ENCODE measurements around the gene PRKCD.

DNA sequence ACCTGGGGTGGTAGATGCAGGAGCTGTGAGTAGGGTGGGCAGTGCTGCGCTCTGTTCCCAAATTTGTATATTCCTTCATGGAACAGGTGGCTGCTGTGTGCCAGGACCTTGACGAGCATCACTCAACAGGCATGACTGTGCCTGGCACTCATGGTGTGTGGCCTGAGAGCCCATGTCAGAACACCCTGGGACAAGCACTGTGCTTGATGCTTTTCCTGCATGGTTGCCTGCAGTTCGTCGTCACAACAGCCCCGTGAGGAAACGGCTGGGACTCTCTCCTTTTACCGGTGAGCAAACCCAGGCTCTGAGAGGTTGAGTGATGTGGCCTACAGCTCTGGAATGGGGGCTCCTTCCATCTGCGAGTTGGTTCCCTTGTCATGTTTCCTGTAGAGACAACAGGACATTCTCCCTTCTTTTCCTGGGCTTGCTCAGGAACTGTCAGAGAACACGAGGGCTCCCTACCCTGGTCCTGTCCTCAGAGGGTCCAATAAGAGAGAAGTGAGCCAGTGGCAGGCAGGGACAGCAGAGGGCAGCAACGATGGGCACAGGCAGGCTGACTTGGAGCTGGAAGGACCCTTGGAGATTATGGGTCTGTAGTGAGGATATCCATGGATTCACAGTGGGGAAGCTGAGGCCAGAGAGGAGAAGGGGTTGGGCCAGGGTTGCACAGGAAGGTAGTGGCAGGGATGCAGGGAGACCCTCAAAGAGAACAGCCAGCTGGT lies 37.4 kb downstream of the PRKCD start:
- TF ChIP-seq, protein P1, sequence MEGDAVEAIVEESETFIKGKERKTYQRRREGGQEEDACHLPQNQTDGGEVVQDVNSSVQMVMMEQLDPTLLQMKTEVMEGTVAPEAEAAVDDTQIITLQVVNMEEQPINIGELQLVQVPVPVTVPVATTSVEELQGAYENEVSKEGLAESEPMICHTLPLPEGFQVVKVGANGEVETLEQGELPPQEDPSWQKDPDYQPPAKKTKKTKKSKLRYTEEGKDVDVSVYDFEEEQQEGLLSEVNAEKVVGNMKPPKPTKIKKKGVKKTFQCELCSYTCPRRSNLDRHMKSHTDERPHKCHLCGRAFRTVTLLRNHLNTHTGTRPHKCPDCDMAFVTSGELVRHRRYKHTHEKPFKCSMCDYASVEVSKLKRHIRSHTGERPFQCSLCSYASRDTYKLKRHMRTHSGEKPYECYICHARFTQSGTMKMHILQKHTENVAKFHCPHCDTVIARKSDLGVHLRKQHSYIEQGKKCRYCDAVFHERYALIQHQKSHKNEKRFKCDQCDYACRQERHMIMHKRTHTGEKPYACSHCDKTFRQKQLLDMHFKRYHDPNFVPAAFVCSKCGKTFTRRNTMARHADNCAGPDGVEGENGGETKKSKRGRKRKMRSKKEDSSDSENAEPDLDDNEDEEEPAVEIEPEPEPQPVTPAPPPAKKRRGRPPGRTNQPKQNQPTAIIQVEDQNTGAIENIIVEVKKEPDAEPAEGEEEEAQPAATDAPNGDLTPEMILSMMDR (IDR thresholded peaks at IDR 0.05; ENCODE audit: poor library complexity), result no peak
- TF ChIP-seq EZH2phosphoT487 (IDR thresholded peaks at IDR 0.05; ENCODE audit: low read depth, severe bottlenecking, unreplicated experiment), result no peak
